GM18505 (cell line): ENCODE measurements around the gene TNP2.

Experiments used
- ATAC-seq: cut with Tn5 transposase; IDR thresholded peaks from one replicate; pipeline ENCODE4 v1.9.1; 2021; ENCODE audit not compliant: unreplicated experiment
- POLR2A ChIP-seq: IDR thresholded peaks from 4 replicates; pipeline ENCODE4 v1.6.1; 2011; ENCODE audit warnings: borderline replicate concordance; ENCODE audit not compliant: insufficient read depth, insufficient read length; ENCODE audit errors: extremely low read depth

Gene TNP2

DNA sequence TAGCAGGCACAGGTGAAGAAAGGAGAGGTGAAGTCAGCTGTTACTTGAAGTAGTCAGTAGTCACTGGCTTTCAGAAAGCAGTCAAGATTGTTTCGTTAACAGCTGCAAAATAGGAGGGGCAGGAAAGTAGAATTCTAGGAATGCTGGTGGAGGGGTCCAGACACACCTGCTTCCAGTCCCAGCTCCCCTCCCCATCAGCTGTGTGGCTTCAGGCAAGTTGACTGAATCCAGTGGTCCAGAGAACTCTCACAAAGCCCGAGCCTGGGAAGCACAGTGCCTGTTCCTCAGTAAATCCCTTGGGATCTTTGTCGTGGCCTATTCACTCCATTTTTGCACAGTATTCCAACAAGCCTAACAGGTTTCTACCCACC, 8.5 kb downstream of the TNP2 start:
- ATAC-seq, result no peak
- no peak for TF ChIP-seq POLR2A

DNA sequence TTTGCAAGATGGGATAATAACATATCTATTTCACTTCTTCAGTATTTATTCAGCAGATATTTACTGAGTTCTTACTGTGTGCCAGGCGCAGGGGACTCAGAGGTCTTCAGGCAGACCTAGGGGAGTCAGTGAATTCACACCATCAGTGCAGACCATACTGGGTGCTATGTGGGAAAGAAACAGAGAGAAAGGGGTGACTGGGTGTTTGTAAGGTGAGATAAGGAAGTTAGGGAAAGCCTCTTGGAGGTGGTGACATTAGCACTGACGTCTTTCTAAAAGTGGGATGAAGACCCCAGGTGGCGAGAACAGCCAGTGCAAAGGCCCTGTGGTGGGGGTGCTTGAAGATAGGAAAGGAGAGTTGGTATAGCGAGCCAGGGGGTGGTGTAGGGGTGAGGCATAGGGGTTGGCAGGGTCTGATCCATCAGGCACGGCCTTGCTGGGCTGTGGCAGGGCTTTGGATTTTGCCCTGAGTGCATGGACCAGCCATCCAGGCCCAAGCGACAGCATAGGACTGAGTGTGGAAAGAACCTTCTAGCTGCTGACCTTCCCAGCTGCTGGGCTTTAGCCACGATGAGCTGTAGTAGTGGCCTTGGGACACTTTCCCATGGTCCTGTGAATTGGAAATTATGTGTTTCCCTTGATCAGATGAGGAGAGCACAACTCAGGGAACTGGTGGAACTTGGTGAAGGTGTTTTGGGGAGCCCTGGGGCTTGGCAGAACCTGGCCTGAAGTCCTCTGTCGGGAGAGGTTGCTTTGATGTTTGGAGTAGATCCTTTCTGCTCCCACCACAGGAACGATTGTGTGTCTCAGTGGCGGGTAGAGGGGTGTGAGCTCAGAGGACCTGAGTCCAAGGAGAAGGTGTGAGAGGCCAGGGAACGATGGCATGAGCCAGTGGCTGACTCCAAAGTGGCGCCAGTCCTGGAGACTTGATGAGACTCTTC, 9.2 kb downstream of the TNP2 start:
- TF ChIP-seq POLR2A, result no peak
- ATAC-seq, result no peak

DNA sequence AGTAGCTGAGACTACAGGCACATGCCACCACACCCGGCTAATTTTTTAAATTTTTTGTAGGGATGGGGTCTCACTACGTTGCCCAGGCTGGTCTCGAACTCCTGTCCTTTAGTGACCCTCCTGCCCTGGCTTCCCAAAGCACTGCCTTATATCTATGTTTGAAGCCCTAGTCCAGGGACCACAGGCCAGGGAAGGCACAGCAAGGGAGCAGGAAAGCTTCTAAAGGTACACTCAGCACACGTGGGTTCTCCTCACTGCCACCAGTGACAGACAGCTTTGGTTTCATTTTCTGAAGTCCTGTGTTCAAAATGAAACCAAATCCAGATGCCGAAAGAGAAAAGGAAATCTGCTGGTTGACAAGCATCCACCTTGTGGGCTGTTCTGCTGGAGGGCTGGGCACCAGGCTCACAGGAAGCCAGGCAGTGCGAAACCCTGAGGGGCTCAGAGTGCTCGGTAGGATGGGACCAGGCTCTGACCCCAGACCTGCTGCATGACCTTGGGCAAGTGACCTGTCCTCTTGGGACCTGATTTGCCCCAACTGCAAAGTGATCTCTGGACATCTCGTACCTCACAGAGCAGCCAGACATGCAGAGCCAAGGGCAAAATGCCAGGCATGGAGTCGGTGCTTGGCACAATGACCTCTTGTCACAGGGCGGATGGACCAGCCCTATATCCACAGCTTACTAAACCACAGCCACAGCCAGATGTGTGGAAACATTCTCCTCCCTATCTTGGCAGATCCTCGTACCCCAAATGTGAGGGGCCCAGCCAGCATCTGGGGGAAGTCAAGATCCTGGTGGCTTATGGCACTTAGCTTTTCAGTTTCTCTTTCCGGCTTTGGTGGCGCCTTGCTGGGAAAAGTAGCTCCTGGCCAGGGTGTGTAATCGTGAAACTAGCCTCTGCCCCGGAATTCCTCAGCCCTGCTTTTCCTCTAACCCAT, 10.3 kb downstream of the TNP2 start:
- no peak for TF ChIP-seq POLR2A
- ATAC-seq, result no peak

GRCh38 chr16:11257131-11257938, 11.8 kb downstream of the TNP2 start:
- no peak for ATAC-seq
- TF ChIP-seq POLR2A, result no peak

DNA sequence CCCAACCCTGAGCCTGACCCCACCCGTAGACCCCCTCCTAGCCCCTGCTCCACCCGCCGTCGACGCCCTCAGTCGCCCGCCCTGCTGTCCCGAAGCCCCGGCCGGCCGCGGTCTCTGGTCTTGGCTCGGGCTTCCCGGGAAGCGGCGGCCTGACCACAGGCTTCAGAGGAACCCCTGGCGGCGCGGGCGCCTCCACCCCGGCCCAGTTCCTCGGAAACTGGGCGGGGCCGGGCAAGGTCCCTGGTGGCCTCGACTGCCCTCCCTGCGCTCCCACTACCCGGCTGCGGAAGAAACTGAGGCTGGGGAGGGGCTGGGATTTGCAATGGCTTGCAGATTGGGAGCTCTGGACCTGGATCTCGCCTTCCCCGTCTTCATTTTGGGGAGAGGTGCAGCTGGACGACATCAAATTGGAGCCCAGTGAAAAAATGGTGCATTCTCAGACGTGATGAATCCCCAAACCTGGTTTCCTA, 12.4 kb downstream of the TNP2 start:
- TF ChIP-seq POLR2A, result no peak
- no peak for ATAC-seq

GRCh38 chr16:11255737-11256660, 13.1 kb downstream of the TNP2 start, which contains the start of gene SOCS1:
SOCS1 (minus strand) TSS chr16:11256204; CDS start chr16:11255478, 726 bp downstream.
- TF ChIP-seq POLR2A, result peak; percentile 99
- ATAC-seq, result peak; percentile 55

DNA sequence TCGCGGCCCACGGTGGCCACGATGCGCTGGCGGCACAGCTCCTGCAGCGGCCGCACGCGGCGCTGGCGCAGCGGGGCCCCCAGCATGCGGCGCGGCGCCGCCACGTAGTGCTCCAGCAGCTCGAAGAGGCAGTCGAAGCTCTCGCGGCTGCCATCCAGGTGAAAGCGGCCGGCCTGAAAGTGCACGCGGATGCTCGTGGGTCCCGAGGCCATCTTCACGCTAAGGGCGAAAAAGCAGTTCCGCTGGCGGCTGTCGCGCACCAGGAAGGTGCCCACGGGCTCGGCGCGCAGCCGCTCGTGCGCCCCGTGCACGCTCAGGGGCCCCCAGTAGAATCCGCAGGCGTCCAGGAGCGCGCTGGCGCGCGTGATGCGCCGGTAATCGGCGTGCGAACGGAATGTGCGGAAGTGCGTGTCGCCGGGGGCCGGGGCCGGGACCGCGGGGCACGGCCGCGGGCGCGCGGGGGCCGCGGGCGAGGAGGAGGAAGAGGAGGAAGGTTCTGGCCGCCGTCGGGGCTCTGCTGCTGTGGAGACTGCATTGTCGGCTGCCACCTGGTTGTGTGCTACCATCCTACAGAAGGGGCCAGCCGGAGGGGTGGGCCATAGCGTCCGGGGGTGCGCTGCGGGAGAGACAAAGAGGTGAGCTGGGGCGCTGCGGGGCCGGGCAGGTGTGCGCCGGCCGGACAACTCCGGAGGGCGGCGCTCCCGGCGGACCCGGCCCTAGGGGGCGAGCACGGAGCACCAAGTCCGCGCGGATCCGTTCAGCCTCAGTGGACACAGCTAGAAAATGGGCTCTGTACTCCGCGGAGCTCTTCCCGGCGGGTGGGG, 14.0 kb downstream of the TNP2 start:
- TF ChIP-seq POLR2A, result peak; percentile 34
- peak; percentile 4 for ATAC-seq

DNA sequence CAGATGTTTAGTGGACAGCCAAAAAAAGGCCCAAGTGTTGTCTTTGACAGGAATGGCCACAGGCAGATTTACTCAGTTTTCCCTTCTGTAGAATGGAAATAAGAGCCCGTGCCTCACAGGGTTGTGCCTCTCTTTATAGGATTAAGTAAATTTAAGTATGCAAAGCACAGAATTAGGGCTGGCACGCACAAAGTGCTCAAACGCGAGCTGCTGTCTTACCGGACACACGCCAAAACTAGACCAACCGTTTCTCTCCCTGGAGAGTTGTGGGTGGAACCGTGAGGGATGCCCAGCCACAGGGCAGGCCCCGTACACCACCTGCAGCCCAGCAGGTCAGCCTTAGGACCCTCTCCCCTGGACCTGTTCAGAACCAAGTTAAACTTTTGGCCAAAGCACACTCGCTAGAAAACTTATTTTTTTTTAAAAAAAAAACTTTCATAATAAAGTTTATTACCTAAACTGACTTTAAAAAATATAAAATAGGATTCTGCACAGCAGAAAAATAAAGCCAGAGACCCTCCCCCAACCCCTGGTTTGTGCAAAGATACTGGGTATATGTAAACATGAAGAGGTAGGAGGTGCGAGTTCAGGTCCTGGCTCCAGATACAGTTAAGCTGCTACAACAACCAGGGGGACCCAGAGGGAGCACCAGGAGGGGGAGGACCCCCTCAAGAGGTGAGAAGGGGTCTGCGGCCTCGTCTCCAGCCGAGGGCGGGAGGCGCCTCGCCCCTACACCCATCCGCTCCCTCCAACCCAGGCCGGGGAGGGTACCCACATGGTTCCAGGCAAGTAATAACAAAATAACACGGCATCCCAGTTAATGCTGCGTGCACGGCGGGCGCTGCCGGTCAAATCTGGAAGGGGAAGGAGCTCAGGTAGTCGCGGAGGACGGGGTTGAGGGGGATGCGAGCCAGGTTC, 14.9 kb downstream of the TNP2 start:
- TF ChIP-seq POLR2A, result peak; percentile 2
- ATAC-seq, result no peak

DNA sequence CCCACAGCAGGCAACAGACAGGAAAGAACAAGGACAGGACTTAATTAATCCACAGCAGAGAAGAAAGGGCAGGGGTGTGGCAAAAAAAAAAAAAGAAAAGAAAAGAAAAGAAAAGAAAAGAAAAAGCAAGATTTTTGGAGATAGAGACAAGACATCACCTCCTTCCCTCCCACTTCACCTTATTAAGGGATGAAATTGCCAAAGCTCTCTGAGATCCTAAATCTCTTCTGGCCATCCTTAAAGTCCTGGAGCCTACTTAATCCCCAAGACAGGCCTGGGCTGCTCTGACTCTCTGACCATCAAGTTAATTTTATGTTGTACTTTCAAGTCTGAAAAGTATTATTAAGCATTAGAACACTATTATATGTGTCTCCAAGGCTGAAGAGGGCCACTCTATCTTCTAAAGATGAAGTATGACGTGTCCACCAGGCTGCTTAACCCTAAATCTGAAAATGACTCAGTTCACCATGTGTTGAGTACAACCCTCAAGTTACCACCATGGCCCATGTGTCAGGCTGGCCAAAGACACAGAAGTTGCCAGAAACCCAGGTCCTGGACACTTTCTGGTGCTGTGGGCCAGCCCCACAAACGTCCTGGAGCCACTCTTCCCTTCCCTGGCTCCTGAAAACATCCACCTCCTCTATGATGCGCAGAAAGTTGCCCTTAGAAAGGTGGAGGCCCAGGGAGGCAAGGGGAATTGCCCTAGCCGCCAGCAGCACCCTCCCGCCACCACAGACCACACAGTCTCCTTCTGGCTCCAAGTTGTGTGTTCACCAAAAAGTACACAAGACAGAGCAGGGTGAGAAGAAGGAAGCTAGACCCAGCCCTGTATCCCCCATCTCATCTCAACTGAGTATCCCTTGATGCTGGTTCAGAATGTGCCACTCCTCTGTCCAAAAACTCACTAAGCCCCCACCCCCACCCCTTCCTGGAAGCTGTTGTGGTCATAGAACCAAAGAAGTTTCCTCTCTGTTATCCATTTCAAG, 15.8 kb downstream of the TNP2 start:
- TF ChIP-seq POLR2A, result peak; percentile 55

More for the DNA sequence above, 15.8 kb downstream of the TNP2 start:
- ATAC-seq, result no peak
